ENCODE data around the gene HIGD1B. TPM values are rescaled to one million over a fixed set of nuclear protein-coding genes. Genes with fewer than 3 reads are reported as not detected.

Gene HIGD1B
- total and polyA plus RNA-seq, 2 of the 4 experiments (the other 2 are of a cell fraction): not detected

Small RNA genes within 50 kb of the gene (microRNA-seq; reads per million reads assigned to microRNA genes)
- not detected for gene RN7SL405P (ENCODE audit: insufficient read depth, insufficient read length)

Small RNA genes within 50 kb of the gene (small RNA-seq; reads per million reads assigned to genes)
- 0 reads per million in 5 experiments for gene RN7SL405P

Other genes with a start within 250 kb of the HIGD1B start
- 0.28 and 0.36 TPM in 2 replicates for gene MEIOC, start 191.4 kb upstream of the HIGD1B start, total RNA-seq (2012; rRNA removed)
- 0.27 and 0.37 TPM in 2 replicates for gene MEIOC, start 191.4 kb upstream of the HIGD1B start, polyA plus RNA-seq (2012; rRNA removed)
- gene CCDC43, start 158.1 kb upstream of the HIGD1B start, total RNA-seq (2012; rRNA removed): 20.8 and 46.4 TPM in 2 replicates
- 9.3 and 11.3 TPM in 2 replicates for gene CCDC43, start 158.1 kb upstream of the HIGD1B start, polyA plus RNA-seq (2012; rRNA removed)
- gene DBF4B, start 139.2 kb upstream of the HIGD1B start, total RNA-seq (2012; rRNA removed): 3.6 TPM in 2 replicates
- gene DBF4B, start 139.2 kb upstream of the HIGD1B start, polyA plus RNA-seq (2012; rRNA removed): 10.2 and 10.7 TPM in 2 replicates
- gene ADAM11, start 88.9 kb upstream of the HIGD1B start, total RNA-seq (2012; rRNA removed): 0.28 and 0.36 TPM in 2 replicates
- 0.46 and 0.53 TPM in 2 replicates for gene ADAM11, start 88.9 kb upstream of the HIGD1B start, polyA plus RNA-seq (2012; rRNA removed)
- gene GJC1, start 17.6 kb upstream of the HIGD1B start, total RNA-seq (2012; rRNA removed): 53.3 and 69.7 TPM in 2 replicates
- 23.9 and 24.1 TPM in 2 replicates for gene GJC1, start 17.6 kb upstream of the HIGD1B start, polyA plus RNA-seq (2012; rRNA removed)
- gene EFTUD2, start 51.6 kb downstream of the HIGD1B start, total RNA-seq (2012; rRNA removed): 126 and 178 TPM in 2 replicates
- gene EFTUD2, start 51.6 kb downstream of the HIGD1B start, polyA plus RNA-seq (2012; rRNA removed): 72.5 and 74.8 TPM in 2 replicates
- gene GFAP, start 67.6 kb downstream of the HIGD1B start, total RNA-seq (2012; rRNA removed): 0.18 TPM in 1 of 2 replicates, not detected in the other
- gene GFAP, start 67.6 kb downstream of the HIGD1B start, polyA plus RNA-seq (2012; rRNA removed): 0.19 and 0.40 TPM in 2 replicates
- 1.3 and 2.5 TPM in 2 replicates for gene KIF18B, start 99.9 kb downstream of the HIGD1B start, total RNA-seq (2012; rRNA removed)
- 16.0 and 17.4 TPM in 2 replicates for gene KIF18B, start 99.9 kb downstream of the HIGD1B start, polyA plus RNA-seq (2012; rRNA removed)
- gene C1QL1, start 120.4 kb downstream of the HIGD1B start, total RNA-seq (2012; rRNA removed): 0.18 and 0.28 TPM in 2 replicates
- 0.84 and 1.5 TPM in 2 replicates for gene C1QL1, start 120.4 kb downstream of the HIGD1B start, polyA plus RNA-seq (2012; rRNA removed)
- gene DCAKD, start 203.7 kb downstream of the HIGD1B start, total RNA-seq (2012; rRNA removed): 42.5 and 47.9 TPM in 2 replicates
- 31.3 and 32.3 TPM in 2 replicates for gene DCAKD, start 203.7 kb downstream of the HIGD1B start, polyA plus RNA-seq (2012; rRNA removed)
- gene NMT1, start 213.4 kb downstream of the HIGD1B start, total RNA-seq (2012; rRNA removed): 57.5 and 60.6 TPM in 2 replicates
- 36.0 and 38.0 TPM in 2 replicates for gene NMT1, start 213.4 kb downstream of the HIGD1B start, polyA plus RNA-seq (2012; rRNA removed)

Measured in IMR-90 (cell line).